NCI-H1694 treated with DMSO at 0.1 percent for 48 hours (cell line): ENCODE data around the gene FAM24B.

Experiments
- DNase-seq: peaks from one replicate; lab custom pipeline; 2025; lab: John Stamatoyannopoulos, UW

The FAM24B gene

DNA sequence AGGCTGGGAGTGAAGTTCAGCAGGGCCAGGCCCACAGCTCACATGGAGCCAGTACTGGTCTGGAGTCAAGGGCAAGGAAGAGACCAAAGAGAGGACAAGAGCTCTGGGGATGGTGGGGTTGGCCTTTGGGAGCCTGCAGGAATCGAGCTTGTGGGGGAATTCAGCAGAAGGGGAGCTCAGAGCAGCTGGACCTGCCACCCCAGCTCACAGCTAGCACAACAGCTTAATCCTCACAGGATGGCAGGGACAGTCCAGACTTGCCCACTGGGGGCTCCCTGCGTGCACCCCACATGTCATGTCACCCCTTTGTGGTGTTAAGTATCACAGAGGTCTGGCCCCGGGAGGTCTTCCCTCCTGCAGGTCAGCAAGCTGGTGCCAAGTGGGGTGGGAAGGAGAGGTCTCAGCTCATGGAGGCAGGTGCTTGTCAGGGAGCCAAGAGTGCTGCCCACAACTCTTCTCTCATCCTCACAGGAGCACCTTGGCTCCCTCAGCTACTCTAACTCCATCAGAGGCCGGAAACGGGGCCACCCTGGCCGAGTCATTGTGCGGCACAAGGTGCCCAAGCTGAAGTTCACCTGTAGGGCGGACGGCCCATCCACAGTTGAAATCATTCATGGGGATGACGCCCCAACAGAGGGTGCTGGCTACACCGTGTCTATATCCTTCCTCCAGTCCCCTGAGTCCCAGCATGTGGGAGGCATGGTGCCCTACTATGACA, 56.2 kb downstream of the FAM24B start:
- DNase-seq = no peak

DNA sequence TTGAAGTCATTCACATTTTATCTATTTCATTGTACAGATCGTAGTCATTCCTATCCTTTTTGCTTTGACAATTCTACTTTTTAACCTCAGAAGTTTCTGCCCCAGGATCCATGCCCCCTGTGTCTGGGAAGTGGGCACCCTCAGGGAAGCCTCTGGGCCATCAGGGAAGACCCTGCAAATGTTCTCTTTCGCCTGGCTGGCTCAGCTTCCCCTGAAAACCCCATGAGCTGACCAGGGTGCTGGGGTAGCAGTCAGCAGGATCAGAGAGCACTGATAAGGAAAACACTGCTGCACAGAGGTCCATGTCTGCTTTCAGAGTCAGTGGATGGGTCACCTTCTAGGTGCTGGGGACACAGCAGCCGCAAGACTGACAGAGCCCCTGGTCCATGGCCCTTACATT, 57.6 kb downstream of the FAM24B start:
- DNase-seq = no peak

DNA sequence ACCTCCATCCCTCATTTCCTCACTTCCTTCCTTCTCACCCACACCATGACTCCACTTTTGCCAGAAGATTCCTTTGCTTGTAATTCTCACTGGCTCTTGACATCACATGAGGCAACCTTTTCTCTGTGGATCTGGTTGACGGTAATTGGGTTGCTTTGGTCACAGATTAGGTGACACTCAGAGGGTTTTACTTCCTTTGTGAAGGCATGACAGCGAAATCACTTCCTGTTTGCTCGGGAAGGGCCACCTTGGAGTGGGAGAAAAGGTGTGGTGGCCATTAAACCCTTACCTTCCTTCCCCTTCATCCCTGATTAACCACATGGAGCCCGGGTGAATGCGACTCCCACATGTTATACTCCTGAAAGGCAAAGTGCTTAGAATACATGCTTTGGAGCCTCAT, 63.9 kb downstream of the FAM24B start:
- no peak for DNase-seq

DNA sequence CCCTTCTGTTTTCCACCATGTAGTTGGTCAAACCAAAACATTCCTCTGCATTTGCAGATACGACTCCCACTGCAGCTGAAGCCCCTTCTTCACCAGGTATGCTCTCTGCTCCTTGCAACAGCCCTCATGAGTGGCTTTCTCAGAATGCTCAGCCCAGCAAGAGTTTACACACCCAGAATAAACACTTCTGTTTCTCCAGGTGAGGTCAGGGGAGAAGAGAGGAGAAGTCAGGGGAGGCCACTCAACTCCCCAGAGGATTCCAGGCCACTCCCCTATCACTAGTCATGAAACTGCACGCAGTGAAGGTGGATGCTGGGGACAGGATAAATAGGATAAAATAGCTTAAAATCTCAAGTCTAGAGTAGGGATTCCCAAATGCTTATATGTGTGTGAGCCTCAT, 64.9 kb downstream of the FAM24B start:
- DNase-seq = no peak

DNA sequence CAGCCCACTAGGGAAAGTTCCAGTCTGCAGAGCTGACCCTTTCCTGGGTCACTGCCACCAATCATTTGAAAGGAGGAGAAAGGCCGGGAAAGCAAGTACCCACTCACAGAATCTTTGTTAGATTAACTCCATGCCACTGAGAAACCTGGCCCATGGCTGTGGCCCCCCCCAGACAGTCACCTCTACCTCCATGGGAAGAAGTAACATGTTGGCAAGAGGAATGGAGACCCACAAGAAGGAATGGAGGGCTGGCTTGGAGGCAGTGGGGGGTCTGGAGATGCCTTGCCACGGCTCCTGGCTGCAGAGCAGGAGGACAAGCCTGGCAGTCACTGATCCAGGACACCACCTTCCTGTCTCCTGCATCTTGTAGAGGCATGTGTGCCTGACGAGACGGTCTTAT, 66.6 kb downstream of the FAM24B start:
- DNase-seq = no peak

DNA sequence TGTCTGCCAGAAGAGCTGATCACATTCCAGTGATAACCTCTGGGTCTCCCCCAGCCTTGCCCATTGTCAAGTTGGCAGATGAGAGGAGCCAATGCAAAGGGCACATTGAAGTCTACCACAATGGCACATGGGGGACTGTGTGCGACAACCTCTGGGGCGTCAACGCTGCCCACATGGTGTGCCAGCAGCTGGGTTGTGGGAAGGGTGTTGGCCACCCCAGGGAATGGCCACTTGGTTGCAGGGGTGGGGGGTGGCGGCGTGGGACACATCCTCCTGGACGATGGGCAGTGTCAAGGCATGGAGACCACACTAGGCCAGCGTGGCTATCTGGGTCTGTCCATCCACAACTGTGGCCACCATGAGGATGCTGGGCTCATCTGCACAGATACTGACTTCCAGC, 77.1 kb downstream of the FAM24B start:
- DNase-seq = no peak
